ENCODE measurements around the gene PRRX2. TPM values are rescaled to one million over a fixed set of nuclear protein-coding genes. Genes with fewer than 3 reads are reported as not detected.

PRRX2 gene
- total RNA-seq, 1 donor from 2014 or later = 20.8 TPM

DNA sequence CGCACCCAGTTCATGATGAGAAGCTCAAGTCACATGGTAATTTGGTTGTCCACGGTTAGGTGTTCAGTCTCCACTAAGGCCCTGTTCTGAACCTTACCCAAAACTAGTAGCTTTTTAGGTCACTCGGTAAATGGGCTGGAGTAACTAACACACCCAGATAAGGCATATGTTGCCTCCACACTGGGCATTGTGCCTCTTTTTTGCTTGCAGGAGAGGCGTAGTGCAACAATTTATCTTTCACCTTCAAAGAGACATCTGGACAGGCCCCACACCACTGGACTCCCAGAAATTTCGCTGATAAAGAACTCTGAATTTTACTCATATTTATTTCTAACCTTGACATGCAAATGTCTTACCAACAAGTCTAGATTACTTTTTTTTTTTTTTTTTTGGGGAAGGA is 104.2 kb downstream of the PRRX2 start:
- H3K27ac Mint-ChIP-seq = no peak overlapping the region
- TF ChIP-seq, protein P1, sequence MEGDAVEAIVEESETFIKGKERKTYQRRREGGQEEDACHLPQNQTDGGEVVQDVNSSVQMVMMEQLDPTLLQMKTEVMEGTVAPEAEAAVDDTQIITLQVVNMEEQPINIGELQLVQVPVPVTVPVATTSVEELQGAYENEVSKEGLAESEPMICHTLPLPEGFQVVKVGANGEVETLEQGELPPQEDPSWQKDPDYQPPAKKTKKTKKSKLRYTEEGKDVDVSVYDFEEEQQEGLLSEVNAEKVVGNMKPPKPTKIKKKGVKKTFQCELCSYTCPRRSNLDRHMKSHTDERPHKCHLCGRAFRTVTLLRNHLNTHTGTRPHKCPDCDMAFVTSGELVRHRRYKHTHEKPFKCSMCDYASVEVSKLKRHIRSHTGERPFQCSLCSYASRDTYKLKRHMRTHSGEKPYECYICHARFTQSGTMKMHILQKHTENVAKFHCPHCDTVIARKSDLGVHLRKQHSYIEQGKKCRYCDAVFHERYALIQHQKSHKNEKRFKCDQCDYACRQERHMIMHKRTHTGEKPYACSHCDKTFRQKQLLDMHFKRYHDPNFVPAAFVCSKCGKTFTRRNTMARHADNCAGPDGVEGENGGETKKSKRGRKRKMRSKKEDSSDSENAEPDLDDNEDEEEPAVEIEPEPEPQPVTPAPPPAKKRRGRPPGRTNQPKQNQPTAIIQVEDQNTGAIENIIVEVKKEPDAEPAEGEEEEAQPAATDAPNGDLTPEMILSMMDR (conservative IDR thresholded peaks at IDR 0.05) = no peak
- H3K36me3 Mint-ChIP-seq = no peaks in the 10 kb centered on the region
- DNase-seq (ENCODE audit: extremely low spot score, unreplicated experiment) = no peak
- no peaks in the 10 kb centered on the region for H3K4me1 Mint-ChIP-seq (ENCODE audit: unreplicated experiment)
- no peak overlapping the region for H3K4me3 Mint-ChIP-seq
- no peaks in the 10 kb centered on the region for H3K27me3 Mint-ChIP-seq
- H3K9me3 Mint-ChIP-seq = no peaks in the 10 kb centered on the region

DNA sequence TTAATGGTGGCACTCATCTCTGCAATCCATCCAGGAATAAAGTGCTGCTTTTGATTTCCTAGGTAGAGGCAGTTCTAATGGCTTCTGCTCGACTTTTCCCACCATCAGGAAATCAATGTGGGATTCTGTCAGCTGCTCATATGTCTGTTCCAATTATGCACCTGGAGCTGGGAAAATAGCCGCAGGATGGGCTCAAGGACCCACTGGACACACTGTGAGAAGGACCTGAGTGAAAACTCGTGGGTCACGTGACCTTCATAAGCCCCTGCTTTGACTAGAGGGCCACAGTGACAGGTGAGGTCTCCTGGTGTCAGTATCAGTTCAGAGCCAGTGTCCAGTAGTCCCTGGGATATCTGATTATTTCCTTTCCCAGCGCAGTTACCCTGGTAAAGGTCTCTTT is 105.3 kb downstream of the PRRX2 start:
- no peaks in the 10 kb centered on the region for H3K9me3 Mint-ChIP-seq
- H3K27ac Mint-ChIP-seq = no peak overlapping the region
- H3K4me3 Mint-ChIP-seq = no peak overlapping the region
- TF ChIP-seq, protein P1 (conservative IDR thresholded peaks at IDR 0.05) = no peak
- no peaks in the 10 kb centered on the region for H3K36me3 Mint-ChIP-seq
- H3K4me1 Mint-ChIP-seq (ENCODE audit: unreplicated experiment) = no peaks in the 10 kb centered on the region
- no peak for DNase-seq (ENCODE audit: extremely low spot score, unreplicated experiment)
- H3K27me3 Mint-ChIP-seq = no peaks in the 10 kb centered on the region

Other genes with a start within 250 kb of the PRRX2 start
- not detected in 2 replicates for gene C9orf50, start 44.5 kb upstream of the PRRX2 start, total RNA-seq (ENCODE audit: low replicate concordance)
- gene NTMT1, start 39.5 kb upstream of the PRRX2 start, total RNA-seq (ENCODE audit: low replicate concordance) = 31.4 and 33.5 TPM in 2 replicates
- 20.7 and 22.4 TPM in 2 replicates for gene ASB6, start 23.5 kb upstream of the PRRX2 start, total RNA-seq (ENCODE audit: low replicate concordance)
- 29.1 and 67.1 TPM in 2 replicates for gene PTGES, start 87.4 kb downstream of the PRRX2 start, total RNA-seq (ENCODE audit: low replicate concordance)
- gene TOR1B, start 137.5 kb downstream of the PRRX2 start, total RNA-seq (ENCODE audit: low replicate concordance) = 19.4 and 23.5 TPM in 2 replicates
- 28.5 and 36.2 TPM in 2 replicates for gene TOR1A, start 158.5 kb downstream of the PRRX2 start, total RNA-seq (ENCODE audit: low replicate concordance)
- 33.6 and 35.4 TPM in 2 replicates for gene C9orf78, start 169.6 kb downstream of the PRRX2 start, total RNA-seq (ENCODE audit: low replicate concordance)
- gene USP20, start 169.8 kb downstream of the PRRX2 start, total RNA-seq (ENCODE audit: low replicate concordance) = 37.8 and 39.2 TPM in 2 replicates

Measured in type B pancreatic cell (in vitro differentiated cells).